Mucosa of rectum (tissue), 2 donors: ENCODE data around the gene COL27A1.

Experiments used
- H3K27ac ChIP-seq, 2 donors: one replicate each; pipeline ENCODE4 v1.7.0; 2013; ENCODE audit warnings: inconsistent platforms in 2 of 2, low read depth in 2 of 2, low read length in 2 of 2
- H3K27me3 ChIP-seq, 2 donors: one replicate each; pipeline ENCODE4 v1.7.0; 2013; ENCODE audit warnings: low read length in 2 of 2; ENCODE audit not compliant: control insufficient read depth in 2 of 2, insufficient read depth in 2 of 2
- H3K36me3 ChIP-seq, 2 donors: one replicate each; pipeline ENCODE4 v1.7.0; 2013; ENCODE audit warnings: low read length in 2 of 2; ENCODE audit not compliant: control insufficient read depth in 2 of 2, insufficient read depth in 2 of 2
- H3K4me1 ChIP-seq, 2 donors: one replicate each; pipeline ENCODE4 v1.7.0; 2013; ENCODE audit warnings: low read length in 2 of 2, mild to moderate bottlenecking in 1 of 2; ENCODE audit not compliant: control insufficient read depth in 2 of 2, insufficient read depth in 2 of 2
- H3K4me3 ChIP-seq, 2 donors: one replicate each; pipeline ENCODE4 v1.7.0; 2013; ENCODE audit warnings: low read length in 2 of 2
- H3K9ac ChIP-seq, 2 donors: one replicate each; pipeline ENCODE4 v1.7.0; 2013; ENCODE audit warnings: low read length in 2 of 2, low read depth in 1 of 2, mild to moderate bottlenecking in 1 of 2
- H3K9me3 ChIP-seq, 2 donors: one replicate each; pipeline ENCODE4 v1.7.0; 2013; ENCODE audit warnings: low read length in 2 of 2; ENCODE audit not compliant: control insufficient read depth in 2 of 2
- donor health status: healthy.
- donor health status: Normal muscosa, but diverticular disease.

COL27A1 gene

GRCh38 chr9:114158482-114159130, 3.3 kb downstream of the COL27A1 start:
- no peak overlapping the region for H3K4me3 ChIP-seq
- H3K4me1 ChIP-seq: peaks cover 8 to 10% of the 10 kb centered on the region in 2 donors
- H3K9ac ChIP-seq: no peak overlapping the region
- H3K27me3 ChIP-seq: peaks cover 14 to 16% of the 10 kb centered on the region in 2 donors
- H3K9me3 ChIP-seq: no peaks in the 10 kb centered on the region
- no peak overlapping the region for H3K27ac ChIP-seq
- H3K36me3 ChIP-seq: no peaks in the 10 kb centered on the region

- Histone ChIP-seq H3K9me3 (no peaks in the 10 kb centered on the region), H3K9ac (no peak overlapping the region), H3K27ac (no peak overlapping the region), H3K4me3 (no peak overlapping the region), H3K36me3 (no peaks in the 10 kb centered on the region), H3K4me1 (peaks cover under 1 to 6% of the 10 kb centered on the region in 2 donors), H3K27me3 (peaks cover 8 to 9% of the 10 kb centered on the region in 2 donors)
Measured at GRCh38 chr9:114159691-114160090, 4.4 kb downstream of the COL27A1 start.

GRCh38 chr9:114161513-114161912, 6.2 kb downstream of the COL27A1 start:
- Histone ChIP-seq H3K4me3 (no peak overlapping the region), H3K27ac (no peak overlapping the region), H3K27me3 (peaks cover 3 to 5% of the 10 kb centered on the region in 2 donors), H3K9me3 (no peaks in the 10 kb centered on the region), H3K9ac (no peak overlapping the region), H3K36me3 (no peaks in the 10 kb centered on the region), H3K4me1 (peaks cover 0 to under 1% of the 10 kb centered on the region in 2 donors)

- peaks cover 0 to 3% of the 10 kb centered on the region in 2 donors for H3K27me3 ChIP-seq
- no peaks in the 10 kb centered on the region for H3K4me1 ChIP-seq
- no peaks in the 10 kb centered on the region for H3K9me3 ChIP-seq
- no peak overlapping the region for H3K4me3 ChIP-seq
- H3K27ac ChIP-seq: no peak overlapping the region
- H3K9ac ChIP-seq: no peak overlapping the region
- no peaks in the 10 kb centered on the region for H3K36me3 ChIP-seq
Measured at GRCh38 chr9:114163517-114163951, 8.2 kb downstream of the COL27A1 start.

- Histone ChIP-seq H3K9me3 (no peaks in the 10 kb centered on the region), H3K27ac (no peak overlapping the region), H3K36me3 (no peaks in the 10 kb centered on the region), H3K4me3 (no peak overlapping the region), H3K27me3 (peaks cover 0 to 3% of the 10 kb centered on the region in 2 donors), H3K9ac (no peak overlapping the region), H3K4me1 (no peaks in the 10 kb centered on the region)
Measured at GRCh38 chr9:114164191-114164794, 9.0 kb downstream of the COL27A1 start.

GRCh38 chr9:114165407-114166102, 10.2 kb downstream of the COL27A1 start:
- no peaks in the 10 kb centered on the region for H3K9me3 ChIP-seq
- no peak overlapping the region for H3K27ac ChIP-seq
- H3K4me3 ChIP-seq: no peak overlapping the region
- no peaks in the 10 kb centered on the region for H3K36me3 ChIP-seq
- H3K4me1 ChIP-seq: no peaks in the 10 kb centered on the region
- no peak overlapping the region for H3K9ac ChIP-seq
- H3K27me3 ChIP-seq: peaks cover 0 to 3% of the 10 kb centered on the region in 2 donors

- Histone ChIP-seq H3K9me3 (no peaks in the 10 kb centered on the region), H3K4me3 (no peak overlapping the region), H3K36me3 (no peaks in the 10 kb centered on the region), H3K27ac (no peak overlapping the region), H3K9ac (no peak overlapping the region), H3K27me3 (peaks cover 0 to 3% of the 10 kb centered on the region in 2 donors), H3K4me1 (no peaks in the 10 kb centered on the region)
Measured at GRCh38 chr9:114166103-114166470, 10.8 kb downstream of the COL27A1 start.

- Histone ChIP-seq H3K36me3 (no peaks in the 10 kb centered on the region), H3K9me3 (no peaks in the 10 kb centered on the region), H3K27ac (no peak overlapping the region), H3K27me3 (peaks cover 0 to 3% of the 10 kb centered on the region in 2 donors), H3K4me3 (no peak overlapping the region), H3K4me1 (no peaks in the 10 kb centered on the region), H3K9ac (no peak overlapping the region)
Measured at GRCh38 chr9:114166614-114167572, 11.6 kb downstream of the COL27A1 start.

GRCh38 chr9:114167591-114168091, 12.3 kb downstream of the COL27A1 start:
- Histone ChIP-seq H3K4me3 (no peak overlapping the region), H3K27ac (no peak overlapping the region), H3K36me3 (no peaks in the 10 kb centered on the region), H3K27me3 (peaks cover 0 to 3% of the 10 kb centered on the region in 2 donors), H3K4me1 (no peaks in the 10 kb centered on the region), H3K9me3 (no peaks in the 10 kb centered on the region), H3K9ac (no peak overlapping the region)
